Measurements from ENCODE around the gene OSMR.

OSMR gene

DNA sequence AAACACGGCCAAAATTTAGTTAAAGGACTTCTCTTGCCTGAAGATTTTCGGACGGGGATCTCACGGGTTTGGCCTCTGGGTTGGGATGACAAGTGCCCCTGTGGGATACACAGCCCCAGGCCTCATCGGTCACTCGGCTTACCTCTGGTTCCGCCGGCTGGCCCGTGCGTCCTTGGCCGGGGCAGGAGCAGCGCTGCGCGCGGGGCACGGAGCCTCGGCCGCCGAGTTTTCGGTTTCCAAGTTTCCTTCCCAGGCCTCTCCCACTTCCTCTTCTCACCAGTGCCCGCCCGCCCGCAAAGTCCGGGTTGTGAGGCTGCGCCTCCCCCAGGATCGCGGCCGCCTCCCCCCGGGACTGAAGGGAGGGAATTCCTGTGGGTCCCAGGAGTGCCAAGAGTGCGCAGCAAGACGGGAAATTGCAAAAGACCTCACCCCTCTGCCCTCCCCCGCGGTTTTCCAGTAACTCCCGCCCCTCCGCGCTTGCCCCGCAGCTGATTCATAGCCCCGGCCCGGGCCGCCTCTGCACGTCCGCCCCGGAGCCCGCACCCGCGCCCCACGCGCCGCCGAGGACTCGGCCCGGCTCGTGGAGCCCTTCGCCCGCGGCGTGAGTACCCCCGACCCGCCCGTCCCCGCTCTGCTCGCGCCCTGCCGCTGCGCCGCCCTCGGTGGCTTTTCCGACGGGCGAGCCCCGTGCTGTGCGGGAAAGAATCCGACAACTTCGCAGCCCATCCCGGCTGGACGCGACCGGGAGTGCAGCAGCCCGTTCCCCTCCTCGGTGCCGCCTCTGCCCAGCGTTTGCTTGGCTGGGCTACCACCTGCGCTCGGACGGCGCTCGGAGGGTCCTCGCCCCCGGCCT is at the start of gene OSMR:
Gene OSMR (plus strand): TSS at position 487 of the 853 bp plus-strand sequence. CDS start 23,033 bp downstream, outside the sequence.
- peak in 1 of 2 experiments; percentile 29 for DNase-seq

DNA sequence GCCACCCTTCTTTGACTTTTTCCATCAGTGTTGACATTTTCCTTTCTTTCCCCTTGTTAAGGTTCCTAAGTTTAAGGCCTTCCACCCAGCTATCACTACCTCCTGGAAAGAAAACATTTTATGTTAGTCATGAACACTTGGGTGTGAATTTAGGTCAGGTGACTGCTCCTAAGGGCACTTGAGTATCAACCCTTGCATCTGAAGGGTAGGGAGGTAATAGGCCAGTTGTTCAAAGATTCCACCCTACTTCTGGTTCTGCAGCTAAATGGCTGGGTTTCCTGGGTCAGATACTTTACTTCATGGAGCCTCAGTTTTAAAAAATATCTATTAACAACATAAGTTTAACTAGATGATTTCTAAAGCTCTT is 49.1 kb upstream of the OSMR start:
- no peak for DNase-seq

DNA sequence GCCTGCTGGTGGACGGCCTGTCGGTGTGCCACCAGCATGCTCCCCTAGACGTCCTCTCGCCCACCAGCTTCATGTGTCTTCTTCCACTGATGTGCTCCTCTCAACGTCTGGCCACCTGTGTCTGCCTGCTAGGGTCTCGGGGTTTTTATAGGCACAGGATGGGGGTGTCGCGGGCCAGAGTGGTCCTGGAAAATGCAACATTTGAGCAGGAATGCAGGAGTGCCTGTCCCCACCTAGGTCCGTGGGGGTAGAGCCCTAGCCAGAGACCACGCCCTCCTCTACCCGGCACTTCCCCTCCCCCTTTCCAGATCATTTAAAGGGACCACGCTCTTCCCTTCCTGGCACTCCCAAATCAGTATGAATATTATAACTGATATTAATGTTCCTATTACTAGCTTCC is 48.0 kb upstream of the OSMR start:
- no peak for DNase-seq

DNA sequence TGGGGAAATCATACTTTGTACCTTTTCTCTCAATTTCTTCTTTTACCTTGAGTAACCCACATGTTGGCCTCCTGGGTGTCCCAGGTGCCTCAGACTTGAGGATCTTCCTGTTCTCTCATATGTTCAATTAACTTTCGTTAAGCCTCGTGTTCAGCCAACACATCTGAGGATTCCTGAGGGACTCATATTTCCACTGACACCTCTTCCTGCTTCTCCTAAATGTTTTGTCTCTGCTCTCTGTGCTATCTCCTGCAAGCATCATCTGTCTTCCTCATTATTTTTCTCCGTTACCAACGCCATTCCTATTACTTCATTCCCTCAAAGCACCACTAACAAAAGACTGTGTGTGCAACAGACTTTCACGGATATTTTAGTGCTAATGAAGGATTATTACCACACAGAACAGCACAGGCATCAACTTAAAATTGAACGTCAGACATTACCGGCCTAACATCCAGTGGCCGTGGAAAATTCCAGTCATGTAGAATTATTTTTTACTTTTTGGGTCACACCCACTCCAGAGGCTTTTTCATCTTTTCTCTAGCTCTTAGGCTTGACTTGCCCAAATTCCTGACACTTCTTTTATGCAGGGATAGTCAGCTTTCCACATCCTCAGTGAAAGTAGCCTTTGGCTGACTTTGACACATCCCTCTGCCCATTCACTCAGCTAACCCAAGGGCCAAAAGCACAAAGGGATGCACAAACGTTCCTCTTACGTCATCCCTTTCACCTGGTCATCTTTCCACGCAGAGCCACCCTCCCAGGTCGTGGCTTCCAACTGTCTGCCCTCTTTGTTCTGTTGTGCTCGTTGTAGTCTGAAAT is 46.0 kb upstream of the OSMR start:
- no peak for DNase-seq

DNA sequence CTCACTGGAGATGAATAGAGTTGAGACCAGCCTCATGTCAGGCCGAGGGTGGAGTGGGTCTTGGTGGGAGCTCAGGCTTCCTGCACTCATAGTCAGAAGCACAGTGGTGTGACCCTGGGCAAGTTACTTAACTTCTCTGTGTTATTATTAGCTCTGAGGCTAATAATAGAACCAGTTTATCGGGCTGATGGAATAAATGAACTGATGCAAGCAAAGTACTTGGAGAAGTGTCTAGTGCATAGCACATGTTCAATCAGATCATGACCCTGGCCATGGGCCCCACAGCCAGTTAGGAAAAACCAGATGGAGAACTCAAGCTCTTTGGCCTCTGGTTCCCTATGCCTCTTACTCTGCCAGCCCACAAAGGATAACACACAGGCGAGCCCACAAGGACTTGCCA is 45.3 kb upstream of the OSMR start:
- DNase-seq, result no peak

DNA sequence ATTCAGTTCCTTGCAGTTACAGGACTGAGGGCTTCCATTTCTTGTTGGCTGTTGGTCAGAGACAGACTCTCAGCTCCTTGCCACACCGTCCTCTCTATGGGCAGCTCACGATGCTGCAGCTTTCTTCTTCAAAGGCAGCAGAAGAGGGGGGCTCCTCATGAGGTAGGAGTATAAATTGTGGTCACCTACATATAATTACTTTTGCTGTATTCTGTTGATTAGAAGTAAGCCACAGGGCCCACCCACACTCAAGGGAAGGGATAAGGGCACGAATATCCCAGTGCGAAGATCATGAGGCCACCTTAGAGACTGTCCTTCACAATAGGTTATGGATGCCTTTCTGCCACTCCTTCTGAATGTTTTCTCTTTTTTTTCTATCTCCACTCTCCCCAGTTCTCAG is 43.7 kb upstream of the OSMR start:
- DNase-seq, result no peak

DNA sequence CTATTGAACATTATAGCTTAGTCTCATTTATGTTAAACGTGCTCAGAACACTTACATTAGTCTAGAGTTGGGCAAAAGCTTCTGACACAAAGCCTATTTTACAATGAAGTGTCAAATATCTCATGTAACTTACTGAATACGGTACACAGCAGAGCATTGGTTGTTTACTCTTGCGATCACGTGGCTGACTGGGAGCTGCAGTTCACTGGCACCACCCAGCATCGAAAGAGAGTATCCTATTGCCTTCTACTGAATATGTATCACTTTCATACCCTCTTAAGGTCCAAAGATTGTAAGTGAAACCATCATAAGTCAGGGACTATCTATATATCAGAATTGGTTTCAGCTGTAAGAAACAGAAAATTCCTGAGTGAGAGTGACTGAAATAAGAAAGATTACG is 42.6 kb upstream of the OSMR start:
- peak; percentile 14 to 29 for DNase-seq

DNA sequence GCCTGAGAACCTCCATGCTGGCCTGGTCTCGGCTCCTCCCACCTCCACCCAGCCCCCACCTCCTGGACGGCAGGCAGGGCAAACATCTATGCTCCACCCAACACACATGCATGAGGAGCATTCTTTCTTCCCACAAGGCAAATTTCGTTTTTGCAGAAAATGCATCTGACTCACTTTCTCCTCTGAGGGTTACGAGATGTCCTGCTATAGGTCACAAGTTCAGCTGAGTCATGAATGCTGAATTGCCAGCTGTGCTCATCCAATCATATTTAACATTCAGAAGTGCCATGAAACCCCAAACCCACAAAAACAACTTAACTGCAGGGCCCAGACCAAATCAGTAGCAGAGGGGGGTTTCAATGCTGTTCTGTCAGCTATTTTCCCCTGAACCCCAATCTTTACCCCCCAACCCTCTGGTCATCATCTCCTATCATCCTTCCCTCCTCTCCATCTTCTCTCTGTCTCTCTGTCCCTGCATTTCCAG is 39.0 kb upstream of the OSMR start:
- DNase-seq, result no peak

DNA sequence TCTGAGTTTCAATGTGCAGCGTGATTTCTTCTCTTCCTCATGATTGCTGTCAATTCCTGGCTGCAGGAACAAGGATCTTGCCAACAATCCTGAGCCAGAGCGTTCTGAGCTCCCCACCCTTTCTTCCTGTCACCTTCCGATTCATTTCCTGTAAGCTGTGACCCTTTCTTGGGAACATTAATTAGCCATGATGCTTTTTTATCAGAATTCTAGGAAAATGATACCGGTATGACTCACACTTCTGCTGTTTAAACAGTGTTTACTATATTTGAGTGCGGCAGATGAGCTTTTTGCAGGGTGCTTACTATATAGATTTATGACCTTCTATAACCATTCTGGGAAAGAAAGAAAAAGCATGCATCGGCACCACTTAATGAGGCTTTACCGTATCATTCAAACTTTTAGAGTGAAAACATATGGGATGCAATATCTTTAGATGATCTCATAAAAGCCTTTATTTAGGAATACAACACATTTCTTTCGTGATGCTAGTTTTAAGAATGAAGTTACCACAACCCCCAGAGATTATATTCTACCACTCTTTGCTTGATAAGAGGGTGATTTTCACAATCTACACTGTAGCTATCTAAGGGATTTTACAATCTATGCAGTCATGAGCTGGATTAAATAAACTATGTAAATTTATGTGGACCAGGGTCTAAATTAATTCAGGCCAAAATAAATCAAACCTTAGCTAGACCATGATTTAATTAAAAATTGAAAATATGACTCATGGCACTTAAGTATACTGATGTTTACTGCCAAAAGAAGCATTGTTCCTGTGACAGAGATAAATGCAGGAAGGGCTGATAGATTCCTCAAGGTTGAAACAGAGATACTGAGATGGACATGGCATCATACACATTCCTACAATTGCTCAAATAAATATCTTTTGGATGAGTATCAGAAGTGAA is 38.0 kb upstream of the OSMR start:
- no peak for DNase-seq

DNA sequence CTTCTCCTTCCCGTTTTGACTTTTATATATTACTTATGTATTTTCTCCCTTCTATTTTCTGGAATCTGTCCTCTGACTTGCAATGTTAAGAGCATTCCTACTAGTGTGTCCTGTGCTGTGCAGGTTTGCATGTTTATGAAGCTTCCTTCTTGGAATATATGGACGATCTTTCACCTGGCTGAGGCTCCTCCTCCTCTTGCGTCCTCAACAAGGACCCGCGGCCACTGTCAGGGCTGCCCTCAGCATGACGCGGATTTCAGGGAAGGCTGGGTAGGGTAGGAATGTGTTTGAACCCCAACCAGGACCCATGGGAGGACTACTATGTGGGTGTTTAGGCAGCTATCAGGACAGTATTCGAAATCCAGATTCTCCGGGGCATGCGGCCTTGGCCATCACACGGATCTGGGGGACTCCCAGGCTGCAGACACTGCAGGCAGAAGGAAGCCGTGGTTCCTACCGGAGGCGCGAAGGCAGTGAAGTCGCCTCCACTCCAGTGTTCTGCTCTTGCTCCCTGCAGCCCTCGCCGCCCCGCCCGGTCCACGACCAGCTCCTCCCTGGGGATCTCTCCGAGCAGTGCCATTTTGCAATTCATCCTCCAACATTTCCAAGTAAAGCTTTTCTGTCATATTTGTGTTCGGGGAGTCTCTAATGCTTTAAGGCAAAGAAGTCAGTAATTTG is 37.0 kb upstream of the OSMR start:
- DNase-seq, result no peak

DNA sequence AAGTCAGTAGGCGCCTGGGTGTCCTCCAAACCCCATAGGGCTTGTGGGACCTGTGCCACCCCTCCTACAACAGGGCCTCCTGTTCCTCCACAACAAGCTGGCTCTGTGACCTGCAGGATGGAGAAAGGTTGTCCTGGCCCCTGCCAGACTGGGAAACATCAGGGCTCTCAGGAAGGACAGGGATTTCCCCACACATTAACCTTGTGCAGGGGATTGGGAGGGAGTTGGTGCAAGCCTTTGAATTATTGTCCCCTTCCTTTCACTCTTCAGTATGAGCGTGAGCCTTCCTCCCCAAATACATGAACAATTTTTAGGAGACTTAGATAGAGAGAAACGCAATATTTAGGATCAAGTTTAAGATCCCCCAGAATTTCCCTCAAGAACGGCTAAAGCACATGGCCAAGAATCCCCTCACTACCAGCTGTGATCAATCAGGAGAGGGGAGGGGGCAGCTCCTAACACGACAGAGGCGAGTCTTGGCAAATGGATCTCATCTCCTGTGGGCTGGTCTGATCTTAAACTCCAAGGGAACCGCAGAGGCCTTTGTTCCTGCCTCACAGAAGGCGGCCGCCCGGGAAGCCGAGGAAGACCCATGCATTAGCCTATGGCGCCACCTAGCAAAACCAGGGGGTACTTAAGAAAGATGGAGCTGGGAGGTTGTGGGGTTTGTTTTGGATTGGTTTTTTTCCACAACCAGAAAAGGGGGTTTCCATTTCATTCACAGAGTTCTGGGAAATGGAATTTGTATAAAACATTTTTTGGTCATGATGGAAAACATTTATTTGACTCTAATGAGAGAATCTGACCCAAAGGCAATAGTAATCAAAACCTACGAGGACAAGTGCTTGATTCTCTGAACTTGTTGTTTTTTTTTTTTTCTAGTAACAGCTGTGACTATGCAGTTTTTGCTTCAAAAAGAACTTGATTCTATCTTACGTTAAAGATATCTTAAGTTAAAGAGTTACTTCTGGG is 36.1 kb upstream of the OSMR start:
- DNase-seq, result peak; percentile 71 to 88

DNA sequence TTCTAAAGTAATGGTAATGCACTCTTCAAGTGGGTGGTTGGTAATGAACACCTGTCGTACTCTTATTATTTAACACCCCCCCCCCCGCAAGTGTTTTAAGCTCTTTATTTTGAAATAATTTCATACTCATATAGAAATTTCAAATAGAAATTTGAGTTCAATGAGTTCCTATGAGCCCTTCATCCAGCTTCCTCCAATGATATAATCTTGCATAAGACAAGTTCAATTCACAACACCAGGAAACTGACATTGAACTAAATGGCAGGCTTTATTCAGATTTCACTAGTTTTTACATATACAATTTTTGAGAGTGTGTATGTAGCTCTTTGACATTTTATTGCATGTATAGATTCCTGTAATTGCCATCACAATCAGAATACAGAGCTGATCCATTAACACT is 30.9 kb upstream of the OSMR start:
- no peak for DNase-seq

DNA sequence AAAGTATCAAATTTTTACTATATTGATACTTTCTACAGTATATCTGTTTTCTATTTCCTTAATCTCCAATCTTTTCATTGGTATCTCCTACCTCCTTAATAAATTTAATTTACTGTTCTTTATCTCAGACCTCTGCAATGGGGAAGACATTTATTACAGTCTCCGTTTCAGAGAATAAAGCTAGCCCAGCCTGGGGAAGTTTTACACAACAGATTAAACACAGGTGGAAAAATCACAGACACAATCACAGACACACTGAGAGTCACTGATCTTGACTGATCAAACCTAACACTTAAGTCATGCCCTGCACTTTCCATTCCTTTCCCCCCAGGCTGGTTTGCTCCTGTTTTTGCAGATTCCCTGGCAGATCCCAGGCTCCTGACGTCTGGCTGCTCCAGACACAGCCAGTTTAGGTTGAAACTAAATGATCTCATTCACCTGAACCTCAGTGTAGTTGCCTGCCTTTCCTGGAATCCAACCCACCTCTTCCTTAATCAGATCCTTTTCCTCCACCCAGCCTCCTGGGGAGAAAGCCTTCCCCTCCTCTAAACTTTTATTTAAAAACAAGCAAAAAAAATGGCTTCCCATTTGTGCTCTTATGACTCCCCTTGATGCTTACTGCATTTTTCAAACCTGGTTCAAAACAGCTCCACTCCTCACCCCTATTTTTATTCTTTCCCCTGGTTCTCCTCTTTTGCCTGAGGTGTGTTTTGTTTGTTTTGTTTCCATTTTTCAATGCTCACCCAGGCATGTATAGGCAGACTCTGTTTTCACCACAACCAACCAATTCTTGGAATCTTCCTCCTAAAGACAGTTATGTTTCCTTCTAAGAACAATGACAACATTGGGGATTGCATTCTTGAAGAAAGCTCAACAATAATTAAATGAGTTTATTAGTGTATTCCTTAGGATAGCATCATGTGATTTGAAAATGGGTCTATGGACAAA is 29.5 kb upstream of the OSMR start:
- no peak for DNase-seq

DNA sequence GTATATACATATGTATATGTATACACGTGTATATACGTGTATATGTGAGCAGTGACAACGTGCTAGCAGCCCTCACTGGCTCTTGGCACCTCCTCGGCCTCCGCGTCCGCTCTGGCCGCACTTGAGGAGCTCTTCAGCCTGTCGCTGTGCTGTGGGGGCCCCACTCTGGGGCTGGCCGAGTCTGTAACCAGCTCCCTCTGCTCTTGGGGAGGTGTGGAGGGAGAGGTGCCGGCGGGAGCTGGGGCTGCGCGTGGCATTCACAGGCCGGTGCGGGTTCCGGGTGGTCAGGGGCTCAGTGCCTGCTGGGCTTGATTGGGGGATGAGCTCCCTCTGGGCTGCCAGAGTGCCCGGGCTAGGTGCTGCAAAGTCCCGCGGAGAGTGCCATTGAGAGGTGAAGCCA is 24.1 kb upstream of the OSMR start:
- DNase-seq, result no peak

DNA sequence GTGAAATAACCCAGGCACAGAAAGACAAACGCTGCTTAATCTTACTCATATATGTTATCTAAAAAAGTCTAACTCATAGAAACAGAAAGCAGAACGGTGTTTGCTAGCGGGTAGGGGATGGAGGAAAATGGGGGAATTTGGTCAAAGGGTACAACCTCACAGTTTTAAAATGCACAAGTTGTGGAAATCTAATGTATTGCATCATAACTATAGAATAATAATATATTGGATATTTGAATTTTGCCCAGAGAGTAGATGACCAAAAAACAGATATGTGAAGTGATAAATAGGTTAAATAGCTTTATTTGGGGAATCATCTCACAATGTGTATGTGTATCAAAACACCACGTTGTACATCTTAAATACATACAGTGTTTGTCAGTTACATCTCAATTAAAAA is 22.3 kb upstream of the OSMR start:
- no peak for DNase-seq

DNA sequence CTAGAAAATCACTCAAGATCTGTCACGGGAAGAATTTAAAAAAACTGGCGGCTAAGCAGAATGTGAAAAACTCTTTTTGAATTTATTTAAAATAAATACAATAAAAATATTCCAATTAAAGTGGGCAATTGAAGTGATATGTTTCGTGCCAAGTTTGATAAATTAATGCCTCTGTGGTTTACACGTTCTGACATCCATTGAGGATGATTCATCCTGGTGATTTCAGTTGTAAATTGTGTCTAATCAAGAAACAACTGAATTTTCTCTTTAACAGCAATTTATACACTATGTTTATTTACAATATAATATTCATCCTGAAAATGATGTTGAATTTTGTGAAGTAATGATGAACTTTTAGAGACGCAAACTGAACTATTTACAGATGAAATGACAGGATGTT is 21.0 kb upstream of the OSMR start:
- DNase-seq, result no peak

DNA sequence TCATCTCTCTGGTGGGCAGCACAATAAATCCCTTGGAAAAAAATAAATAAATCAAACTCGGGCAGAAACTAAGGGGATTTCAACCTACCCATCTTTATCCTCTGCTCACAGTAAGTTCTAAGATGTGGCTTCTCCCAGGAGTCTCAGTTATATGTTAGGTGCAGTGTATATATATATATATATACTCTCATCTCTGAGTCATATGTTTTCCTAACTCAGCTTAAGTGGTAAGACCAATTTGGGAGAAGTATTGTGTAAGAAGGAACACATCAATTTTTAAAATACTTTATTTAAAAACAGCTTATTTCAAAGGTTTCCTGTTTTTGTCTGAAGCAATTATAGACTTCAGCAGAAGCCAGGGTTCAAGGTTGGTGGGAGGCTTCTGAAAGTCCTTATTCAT is 20.3 kb upstream of the OSMR start:
- DNase-seq, result no peak

DNA sequence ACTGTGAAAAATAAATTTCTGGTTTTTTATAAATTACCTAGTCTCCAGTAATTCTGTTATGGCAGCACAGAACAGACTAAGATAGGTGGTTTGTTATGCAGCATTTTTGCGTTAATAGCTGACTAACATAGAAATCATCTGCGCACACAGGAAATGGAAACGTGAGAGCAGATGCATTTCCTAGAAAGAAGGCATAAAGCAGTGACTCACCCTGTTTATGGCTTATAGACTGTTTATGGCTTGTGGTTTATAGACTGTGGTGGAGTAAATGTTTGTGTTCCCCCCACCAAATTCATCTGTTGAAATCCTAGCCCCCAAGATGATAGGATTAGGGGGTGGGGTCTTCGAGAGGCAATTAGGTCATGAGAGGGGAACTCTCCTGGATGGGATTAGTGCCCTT is 18.3 kb upstream of the OSMR start:
- DNase-seq, result no peak

DNA sequence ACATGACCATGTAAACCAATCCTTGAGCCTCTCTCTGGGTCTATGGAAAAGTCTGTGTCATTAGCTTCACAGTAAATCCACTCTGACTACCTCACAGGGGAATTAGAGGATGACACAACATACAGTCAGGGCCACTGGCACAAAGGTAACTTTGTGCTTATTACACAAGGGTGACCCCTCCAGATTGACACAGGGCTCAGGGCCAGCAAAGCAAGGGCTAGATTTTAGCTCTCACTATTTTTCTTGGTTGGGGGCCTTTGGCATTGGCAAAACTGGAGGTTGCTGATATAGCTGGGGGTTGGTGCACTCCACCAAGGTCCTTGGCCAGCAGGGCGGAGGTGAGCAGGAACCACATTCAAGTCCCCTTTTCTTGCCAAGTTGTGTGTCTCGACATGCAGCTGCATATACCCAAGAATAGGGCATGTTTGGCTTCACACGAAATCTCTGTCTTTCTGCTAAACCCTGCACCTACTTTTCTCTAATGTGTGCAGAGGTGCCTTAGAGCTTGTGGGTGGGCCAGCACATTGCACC is 15.2 kb upstream of the OSMR start:
- no peak for DNase-seq

DNA sequence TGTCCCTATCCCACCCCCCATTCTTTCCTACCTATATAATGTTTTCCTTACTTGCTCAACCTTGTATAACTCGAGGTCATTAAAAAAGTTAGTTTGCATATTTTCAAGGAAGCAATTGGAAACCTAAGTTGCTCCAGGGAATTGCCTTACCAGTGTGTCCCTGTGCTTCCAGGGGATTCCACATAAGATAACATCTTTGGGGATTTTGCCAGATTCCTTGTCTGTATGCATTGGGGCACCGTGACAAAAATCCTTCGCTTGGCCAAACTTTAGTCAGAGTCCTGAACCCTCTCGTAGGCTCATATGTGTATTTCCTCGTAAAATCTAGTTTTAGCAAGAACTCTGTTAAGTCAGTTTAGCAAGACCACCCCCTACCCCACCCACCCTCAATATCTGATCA is 14.7 kb upstream of the OSMR start:
- DNase-seq, result peak; percentile 22 to 27

All from NCI-H526 (cell line).